SKM-1 (cell line): Measurements from ENCODE around the gene CALN1.

Experiments used
- DNase-seq: peaks from one replicate; lab custom pipeline; 2025; ENCODE audit not compliant: unreplicated experiment; lab: John Stamatoyannopoulos, UW

The CALN1 gene

GRCh38 chr7:72196176-72196575 lies 216.0 kb downstream of the CALN1 start:
- no peak for DNase-seq

GRCh38 chr7:72190919-72191318 lies 221.2 kb downstream of the CALN1 start:
- DNase-seq, result no peak

- no peak for DNase-seq
These were observed 222.0 kb downstream of the CALN1 start for GRCh38 chr7:72190146-72190545.

- DNase-seq, result no peak
These were observed 225.0 kb downstream of the CALN1 start for GRCh38 chr7:72187179-72187578.

GRCh38 chr7:72183835-72184234 lies 228.3 kb downstream of the CALN1 start:
- no peak for DNase-seq

- no peak for DNase-seq
These were observed 230.1 kb downstream of the CALN1 start for GRCh38 chr7:72182036-72182435.

GRCh38 chr7:72176875-72177274 lies 235.3 kb downstream of the CALN1 start:
- DNase-seq, result no peak

- no peak for DNase-seq
These were observed 241.7 kb downstream of the CALN1 start for GRCh38 chr7:72170475-72170874.

GRCh38 chr7:72163271-72163670 lies 248.9 kb downstream of the CALN1 start:
- DNase-seq, result no peak

GRCh38 chr7:72161534-72161933 lies 250.6 kb downstream of the CALN1 start:
- DNase-seq, result no peak

GRCh38 chr7:72159911-72160310 lies 252.2 kb downstream of the CALN1 start:
- no peak for DNase-seq

GRCh38 chr7:72156671-72157070 lies 255.5 kb downstream of the CALN1 start:
- no peak for DNase-seq

- DNase-seq, result no peak
These were observed 259.0 kb downstream of the CALN1 start for GRCh38 chr7:72153132-72153512.

GRCh38 chr7:72152161-72153131 lies 259.7 kb downstream of the CALN1 start:
- DNase-seq, result no peak

- no peak for DNase-seq
These were observed 271.6 kb downstream of the CALN1 start for GRCh38 chr7:72140566-72140965.

GRCh38 chr7:72127136-72127535 lies 285.0 kb downstream of the CALN1 start:
- no peak for DNase-seq

- DNase-seq, result no peak
These were observed 288.2 kb downstream of the CALN1 start for GRCh38 chr7:72123913-72124312.

- DNase-seq, result no peak
These were observed 293.8 kb downstream of the CALN1 start for GRCh38 chr7:72118366-72118765.

- DNase-seq, result no peak
These were observed 298.0 kb downstream of the CALN1 start for GRCh38 chr7:72114129-72114528.

- DNase-seq, result no peak
These were observed 299.1 kb downstream of the CALN1 start for GRCh38 chr7:72112992-72113391.

- no peak for DNase-seq
These were observed 299.6 kb downstream of the CALN1 start for GRCh38 chr7:72112530-72112929.

GRCh38 chr7:72111086-72111485 lies 301.1 kb downstream of the CALN1 start:
- DNase-seq, result no peak

- DNase-seq, result no peak
These were observed 302.6 kb downstream of the CALN1 start for GRCh38 chr7:72109566-72109965.
